HCT116 (cell line): ENCODE data around the gene IPCEF1. TPM values are rescaled to one million over a fixed set of nuclear protein-coding genes. Genes with fewer than 3 reads are reported as not detected.

Source experiments
- ATAC-seq: fragments of 200-7000 bp; cut with Tn5 transposase; 2 replicates; pipeline ENCODE4 v1.9.1; 2020; ENCODE audit warnings: mild to moderate bottlenecking, moderate library complexity
- BruUV-seq: library from RNA; stranded (reverse); fragments of 400-500 nt; replicated peaks from 2 replicates; lab custom pipeline; 2021; lab: Mats Ljungman, UMichigan
- CTCF ChIA-PET: fragments of 300-600 bp; sonication (Branson Sonifier 250); formaldehyde crosslinking; loops from one replicate; lab custom pipeline; 2021; ENCODE audit warnings: antibody characterized with exemption; lab: Charles Lee
- POLR2A ChIA-PET: fragments of 300-600, 350-600 bp; sonication (Branson Sonifier 250); formaldehyde crosslinking; loops from one replicate; lab custom pipeline; 2021; ENCODE audit warnings: antibody characterized with exemption; lab: Charles Lee
- RAD21 ChIA-PET, 2 experiments: fragments of 300-600 bp; sonication (Branson Sonifier 250); formaldehyde crosslinking; loops; one replicate each; lab custom pipeline; 2023; ENCODE audit warnings: low total read pairs in 2 of 2; ENCODE audit not compliant: uncharacterized antibody in 2 of 2, unreplicated experiment in 2 of 2, low non-redundant PET in 1 of 2; lab: Charles Lee
- DNase-seq: peaks from one replicate; pipeline ENCODE4 v3.0.0-alpha.2; 2010; ENCODE audit warnings: low read depth, low spot score
- H2AFZ ChIP-seq: fragments of 200-600 bp; shearing (Covaris generic), sonication (generic); 2 replicates; pipeline ENCODE4 v1.6.1; 2017; ENCODE audit warnings: low read depth, mixed run types, mixed read lengths, antibody characterized with exemption, low read length; ENCODE audit not compliant: poor library complexity, severe bottlenecking
- H3K27ac ChIP-seq: 2 replicates; pipeline ENCODE4 v1.5.1; 2012; ENCODE audit warnings: low read depth, low read length
- H3K27me3 ChIP-seq: fragments of 200-600 bp; sonication (generic); 2 replicates; pipeline ENCODE4 v1.6.1; 2016; ENCODE audit warnings: mixed run types, low read length, mixed read lengths; ENCODE audit not compliant: insufficient read depth
- H3K36me3 ChIP-seq, 2 experiments: fragments of 200-500 bp in 1 of 2; fragments of 200-600 bp in 1 of 2; sonication (Bioruptor generic) in 1 of 2; sonication (generic) in 1 of 2; 2 replicates each; pipeline versions ENCODE4 v1.5.1 to v1.6.1; 2014 to 2016; ENCODE audit warnings: low read length in 2 of 2, inconsistent platforms in 1 of 2, mixed read lengths in 1 of 2, mixed run types in 1 of 2; ENCODE audit not compliant: insufficient read depth in 2 of 2, control insufficient read depth in 1 of 2
- H3K4me1 ChIP-seq, 2 experiments: fragments of 200-600 bp in 1 of 2; sonication (generic) in 1 of 2; 2 replicates each; pipeline versions ENCODE4 v1.5.1 to v1.6.1; 2012 to 2017; ENCODE audit warnings: low read length in 2 of 2, inconsistent platforms in 1 of 2, mild to moderate bottlenecking in 1 of 2, mixed read lengths in 1 of 2, mixed run types in 1 of 2, moderate library complexity in 1 of 2; ENCODE audit not compliant: insufficient read depth in 2 of 2, control insufficient read depth in 1 of 2
- H3K4me2 ChIP-seq: fragments of 200-600 bp; sonication (generic); 2 replicates; pipeline ENCODE4 v1.6.1; 2017; ENCODE audit warnings: mixed run types, low read length, mixed read lengths
- H3K4me3 ChIP-seq, 2 experiments: fragments of 200-600 bp in 1 of 2; sonication (generic) in 1 of 2; replicated peaks in 1 of 2; 2 replicates each; pipeline ENCODE4 v1.5.1; 2011 to 2016; ENCODE audit warnings: low read length in 2 of 2, control low read depth in 1 of 2, low read depth in 1 of 2, mild to moderate bottlenecking in 1 of 2, mixed read lengths in 1 of 2, mixed run types in 1 of 2
- H3K79me2 ChIP-seq: fragments of 200-600 bp; sonication (generic); 2 replicates; pipeline ENCODE4 v1.6.1; 2017; ENCODE audit warnings: mild to moderate bottlenecking, mixed run types, low read length, moderate library complexity, mixed read lengths; ENCODE audit not compliant: insufficient read depth
- H3K9ac ChIP-seq: fragments of 200-600 bp; sonication (generic); 2 replicates; pipeline ENCODE4 v1.6.1; 2016; ENCODE audit warnings: low read length, mixed read lengths
- H3K9me2 ChIP-seq: fragments of 200-600 bp; sonication (generic), shearing (Covaris generic); 2 replicates; pipeline ENCODE4 v1.6.1; 2017; ENCODE audit warnings: mixed run types, mild to moderate bottlenecking, moderate library complexity; ENCODE audit not compliant: insufficient read depth
- H3K9me3 ChIP-seq, 2 experiments: fragments of 200-500 bp in 1 of 2; fragments of 200-600 bp in 1 of 2; sonication (Bioruptor generic) in 1 of 2; sonication (generic) in 1 of 2; 2 replicates each; pipeline ENCODE4 v1.6.1; 2014 to 2017; ENCODE audit warnings: low read length in 2 of 2, mixed read lengths in 2 of 2, inconsistent platforms in 1 of 2, low read depth in 1 of 2, mild to moderate bottlenecking in 1 of 2, mixed run types in 1 of 2, moderate library complexity in 1 of 2; ENCODE audit not compliant: control insufficient read depth in 1 of 2, insufficient read depth in 1 of 2
- H4K20me1 ChIP-seq: fragments of 200-600 bp; sonication (generic), shearing (Covaris generic); 2 replicates; pipeline ENCODE4 v1.6.1; 2017; ENCODE audit warnings: mixed run types, mild to moderate bottlenecking, moderate library complexity; ENCODE audit not compliant: insufficient read depth
- ATF3 ChIP-seq: IDR thresholded peaks from 2 replicates; pipeline ENCODE4 v1.6.1; 2012
- CBX3 ChIP-seq: IDR thresholded peaks from 2 replicates; pipeline ENCODE4 v1.6.1; 2012; ENCODE audit warnings: low read depth
- CTCF ChIP-seq, 3 experiments: fragments of 200-600 bp in 1 of 3; sonication (generic) in 1 of 3; IDR thresholded peaks in 2 of 3; conservative IDR thresholded peaks in 1 of 3; 2 replicates each; pipeline ENCODE4 v1.5.1; 2012 to 2017; ENCODE audit warnings: low read depth in 2 of 3, low read length in 2 of 3, antibody characterized with exemption in 1 of 3, borderline replicate concordance in 1 of 3, control low read depth in 1 of 3, mild to moderate bottlenecking in 1 of 3, mixed read lengths in 1 of 3, mixed run types in 1 of 3, moderate library complexity in 1 of 3; ENCODE audit not compliant: insufficient read depth in 1 of 3
- EGR1 ChIP-seq: IDR thresholded peaks from 2 replicates; pipeline ENCODE4 v1.6.1; 2012; ENCODE audit warnings: low read depth
- ELF1 ChIP-seq: IDR thresholded peaks from 2 replicates; pipeline ENCODE4 v1.6.1; 2012; ENCODE audit warnings: low read depth, borderline replicate concordance
- EZH2 ChIP-seq: fragments of 200-600 bp; sonication (generic); IDR thresholded peaks from 2 replicates; pipeline ENCODE4 v1.6.1; 2017; ENCODE audit warnings: antibody characterized with exemption, mixed run types
- EZH2phosphoT487 ChIP-seq: fragments of 200-600 bp; IDR thresholded peaks from 2 replicates; pipeline ENCODE4 v1.6.1; 2018; ENCODE audit warnings: antibody characterized with exemption, borderline replicate concordance
- FOSL1 ChIP-seq: IDR thresholded peaks from 2 replicates; pipeline ENCODE4 v1.6.1; 2012; ENCODE audit warnings: low read depth
- JUND ChIP-seq: IDR thresholded peaks from 2 replicates; pipeline ENCODE4 v1.6.1; 2012
- MAX ChIP-seq: IDR thresholded peaks from 2 replicates; pipeline ENCODE4 v1.6.1; 2012
- POLR2AphosphoS5 ChIP-seq: IDR thresholded peaks from 2 replicates; pipeline ENCODE4 v1.6.1; 2011; ENCODE audit warnings: mild to moderate bottlenecking, low read depth, low read length, moderate library complexity
- RAD21 ChIP-seq: IDR thresholded peaks from 2 replicates; pipeline ENCODE4 v1.6.1; 2012; ENCODE audit warnings: low read depth, mild to moderate bottlenecking
- SP1 ChIP-seq: IDR thresholded peaks from 2 replicates; pipeline ENCODE4 v1.6.1; 2012; ENCODE audit warnings: low read depth
- SRF ChIP-seq: IDR thresholded peaks from 2 replicates; pipeline ENCODE4 v1.6.1; 2012; ENCODE audit warnings: low read depth
- TCF7L2 ChIP-seq: IDR thresholded peaks from 2 replicates; pipeline ENCODE4 v1.7.0; 2011; ENCODE audit warnings: borderline replicate concordance, inconsistent platforms; ENCODE audit not compliant: insufficient read depth, insufficient read length; ENCODE audit errors: extremely low read depth
- YY1 ChIP-seq: IDR thresholded peaks from 2 replicates; pipeline ENCODE4 v1.6.1; 2011; ENCODE audit warnings: low read length, low read depth, moderate library complexity, mild to moderate bottlenecking; ENCODE audit not compliant: insufficient replicate concordance; ENCODE audit errors: extremely low read depth
- ZBTB33 ChIP-seq: IDR thresholded peaks from 2 replicates; pipeline ENCODE4 v1.6.1; 2011; ENCODE audit warnings: mild to moderate bottlenecking, low read length, moderate library complexity; ENCODE audit not compliant: insufficient replicate concordance; ENCODE audit errors: extremely low read depth
- ZFX ChIP-seq: fragments of 450-650 bp; IDR thresholded peaks from 2 replicates; pipeline ENCODE4 v1.6.1; 2017
- ZNF274 ChIP-seq: fragments of 200-500 bp; sonication (Bioruptor generic); IDR thresholded peaks from 2 replicates; pipeline ENCODE4 v1.6.1; 2014; ENCODE audit warnings: mild to moderate bottlenecking, low read depth, low read length, inconsistent platforms
- intact Hi-C: fragments of 100-400 bp; cut with micrococcal nuclease; formaldehyde crosslinking; loops from 2 replicates; pipeline ENCODE4 v1.10.0; 2022
- total RNA-seq: library from RNA; stranded (reverse); gene quantifications from one replicate; pipeline ENCODE4 v1.2.1, GENCODE V29; 2021; ENCODE audit not compliant: unreplicated experiment

Gene IPCEF1
- total RNA-seq, 1 experiment from 2014 or later: 0.32 TPM

GRCh38 chr6:154329350-154330170 is 27.0 kb downstream of the IPCEF1 start:
- intact Hi-C loops: no loop called here
- Histone ChIP-seq H3K9ac (no peak overlapping the region), H3K36me3 (no peaks in the 10 kb centered on the region), H3K4me1 (no peaks in the 10 kb centered on the region), H3K9me3 (no peaks in the 10 kb centered on the region), H3K9me2 (no peaks in the 10 kb centered on the region), H3K4me2 (no peak overlapping the region), H3K4me3 (no peak overlapping the region), H4K20me1 (no peaks in the 10 kb centered on the region), H2AFZ (no peak overlapping the region), H3K27ac (no peak overlapping the region), H3K27me3 (no peaks in the 10 kb centered on the region), H3K79me2 (no peaks in the 10 kb centered on the region)
- DNase-seq (no peak), ATAC-seq (no peak)
- ChIA-PET POLR2A (no interaction called here), RAD21 (no interaction called here), CTCF (no interaction called here)
- BruUV-seq: no TSS peak
- TF ChIP-seq SP1: no peak
- TF ChIP-seq ZFX: no peak
- no peak for TF ChIP-seq ZBTB33
- TF ChIP-seq POLR2AphosphoS5: no peak
- no peak for TF ChIP-seq FOSL1
- TF ChIP-seq ZNF274: no peak
- TF ChIP-seq EZH2: no peak
- no peak for TF ChIP-seq EGR1
- no peak for TF ChIP-seq CBX3
- no peak for TF ChIP-seq TCF7L2
- TF ChIP-seq JUND: no peak
- no peak for TF ChIP-seq ELF1
- TF ChIP-seq CTCF (IDR thresholded peaks at IDR 0.05 in 2 of 3, conservative IDR thresholded peaks at IDR 0.05 in 1 of 3; ENCODE audit: borderline replicate concordance in 1 of 3, insufficient read depth in 1 of 3, low read depth in 2 of 3, low read length in 2 of 3): no peak
- no peak for TF ChIP-seq MAX
- TF ChIP-seq YY1: no peak
- TF ChIP-seq RAD21: no peak
- no peak for TF ChIP-seq EZH2phosphoT487
- TF ChIP-seq SRF: no peak
- no peak for TF ChIP-seq ATF3
